Mesendoderm (in vitro differentiated cells): ENCODE results near the gene DOK1.
A peak's percentile ranks its signal among the peaks of the same experiment; 100 is the strongest.

Experiments
- DNase-seq: peaks from one replicate; pipeline ENCODE4 v3.0.0; 2013
- H2AK5ac ChIP-seq: 2 replicates; pipeline ENCODE4 v1.6.1; 2013; ENCODE audit warnings: low read length, inconsistent platforms
- H2BK120ac ChIP-seq: 2 replicates; pipeline ENCODE4 v1.6.1; 2013; ENCODE audit warnings: low read depth, mild to moderate bottlenecking, low read length, moderate library complexity, mixed read lengths
- H2BK15ac ChIP-seq: replicated peaks from 2 replicates; pipeline ENCODE4 v1.6.1; 2013; ENCODE audit warnings: low read depth, mild to moderate bottlenecking, moderate library complexity
- H2BK5ac ChIP-seq: 2 replicates; pipeline ENCODE4 v1.6.1; 2013; ENCODE audit warnings: low read length, inconsistent platforms
- H3K18ac ChIP-seq: 2 replicates; pipeline ENCODE4 v1.6.1; 2013; ENCODE audit warnings: mild to moderate bottlenecking, low read length, mixed read lengths
- H3K23ac ChIP-seq: one replicate; pipeline ENCODE4 v1.6.1; 2013; ENCODE audit warnings: low read length
- H3K27ac ChIP-seq: 2 replicates; pipeline ENCODE4 v1.5.1; 2013; ENCODE audit warnings: low read depth, mild to moderate bottlenecking, inconsistent platforms, low read length, moderate library complexity
- H3K27me3 ChIP-seq: 2 replicates; pipeline ENCODE4 v1.6.1; 2013; ENCODE audit warnings: low read length, control low read depth, mild to moderate bottlenecking, inconsistent platforms; ENCODE audit not compliant: insufficient read depth, poor library complexity
- H3K36me3 ChIP-seq: 2 replicates; pipeline ENCODE4 v1.6.1; 2013; ENCODE audit warnings: low read length, inconsistent platforms; ENCODE audit not compliant: control insufficient read depth, insufficient read depth
- H3K4ac ChIP-seq: one replicate; pipeline ENCODE4 v1.6.1; 2013; ENCODE audit warnings: low read depth, mild to moderate bottlenecking, low read length, moderate library complexity
- H3K4me1 ChIP-seq: 2 replicates; pipeline ENCODE4 v1.6.1; 2013; ENCODE audit warnings: low read depth, low read length, inconsistent platforms; ENCODE audit not compliant: control insufficient read depth
- H3K4me2 ChIP-seq: 2 replicates; pipeline ENCODE4 v1.6.1; 2013; ENCODE audit warnings: low read length
- H3K4me3 ChIP-seq: 2 replicates; pipeline ENCODE4 v1.5.1; 2013; ENCODE audit warnings: mild to moderate bottlenecking, low read length
- H3K56ac ChIP-seq: one replicate; pipeline ENCODE4 v1.6.1; 2013; ENCODE audit warnings: low read length
- H3K79me1 ChIP-seq: 2 replicates; pipeline ENCODE4 v1.6.1; 2013; ENCODE audit warnings: low read length, inconsistent platforms
- H3K79me2 ChIP-seq: 2 replicates; pipeline ENCODE4 v1.6.1; 2013; ENCODE audit warnings: mild to moderate bottlenecking, low read length; ENCODE audit not compliant: control insufficient read depth, insufficient read depth
- H3K9ac ChIP-seq: 2 replicates; pipeline ENCODE4 v1.6.1; 2013; ENCODE audit warnings: low read length, inconsistent platforms
- H4K5ac ChIP-seq: one replicate; pipeline ENCODE4 v1.6.1; 2013; ENCODE audit warnings: low read length
- H4K8ac ChIP-seq: one replicate; pipeline ENCODE4 v1.6.1; 2013; ENCODE audit warnings: low read depth, mild to moderate bottlenecking, control low read depth, low read length, moderate library complexity
- WGBS: extraction: QIAGEN DNeasy Blood & Tissue Kit; methylation state at CpG from one replicate; pipeline ENCODE4 v1.1.7; 2013; ENCODE audit warnings: low lambda C conversion rate, missing lambda C conversion rate; ENCODE audit not compliant: insufficient coverage; ENCODE audit errors: extremely low coverage; 5-methylcytosine and 5-hydroxymethylcytosine counted together

The DOK1 gene

GRCh38 chr2:74529357-74530238 is 24.9 kb upstream of the DOK1 start, which contains the start of the genes AUP1 and HTRA2:
TSS of gene AUP1 (minus strand) at chr2:74529706. CDS start at chr2:74529629, 77 bp downstream.
TSS of gene HTRA2 (plus strand) at chr2:74529933. CDS start at chr2:74530007, 74 bp downstream.
- no peak within 1 kb of the TSS for H2BK5ac ChIP-seq
- peaks cover 8% of the 10 kb centered on the region for H3K4me1 ChIP-seq
- DNase-seq: peak; percentile 100
- H3K4ac ChIP-seq: peak within 1 kb of the TSS; percentile 70
- no peak within 1 kb of the TSS for H4K8ac ChIP-seq
- no peaks in the 10 kb centered on the region for H3K27me3 ChIP-seq
- peaks cover 17% of the 10 kb centered on the region for H3K79me1 ChIP-seq
- peaks cover 6% of the 10 kb centered on the region for H3K36me3 ChIP-seq
- peak within 1 kb of the TSS; percentile 72 for H3K18ac ChIP-seq
- H3K23ac ChIP-seq: no peak within 1 kb of the TSS
- no peak within 1 kb of the TSS for H2BK15ac ChIP-seq
- no peak within 1 kb of the TSS for H3K27ac ChIP-seq
- peak within 1 kb of the TSS; percentile 81 for H3K9ac ChIP-seq
- peak within 1 kb of the TSS; percentile 75 for H3K4me3 ChIP-seq
- H4K5ac ChIP-seq: no peak within 1 kb of the TSS
- H2BK120ac ChIP-seq: no peak within 1 kb of the TSS
- peak within 1 kb of the TSS; percentile 73 for H3K4me2 ChIP-seq
- peaks cover 16% of the 10 kb centered on the region for H3K79me2 ChIP-seq
- peak within 1 kb of the TSS; percentile 91 for H2AK5ac ChIP-seq
- WGBS: no CpG with 5 or more reads among the region's 87 CpGs
- peak within 1 kb of the TSS; percentile 91 for H3K56ac ChIP-seq

GRCh38 chr2:74530239-74531187 is 24.0 kb upstream of the DOK1 start:
- H2BK120ac ChIP-seq: no peak overlapping the region
- peak overlapping the region; percentile 70 for H3K4ac ChIP-seq
- H3K56ac ChIP-seq: peak overlapping the region; percentile 91
- WGBS: no CpG with 5 or more reads among the region's 54 CpGs
- peak overlapping the region; percentile 72 for H3K18ac ChIP-seq
- no peak overlapping the region for H3K27ac ChIP-seq
- no peak overlapping the region for H2BK15ac ChIP-seq
- no peak overlapping the region for H3K23ac ChIP-seq
- H3K4me1 ChIP-seq: peaks cover 8% of the 10 kb centered on the region
- H3K27me3 ChIP-seq: no peaks in the 10 kb centered on the region
- H3K4me3 ChIP-seq: peak overlapping the region; percentile 75
- H3K4me2 ChIP-seq: peak overlapping the region; percentile 43
- H3K36me3 ChIP-seq: peaks cover 6% of the 10 kb centered on the region
- H2BK5ac ChIP-seq: no peak overlapping the region
- H3K79me2 ChIP-seq: peaks cover 16% of the 10 kb centered on the region
- no peak overlapping the region for H4K5ac ChIP-seq
- DNase-seq: peak; percentile 67
- H3K9ac ChIP-seq: peak overlapping the region; percentile 81
- H4K8ac ChIP-seq: no peak overlapping the region
- H3K79me1 ChIP-seq: peaks cover 17% of the 10 kb centered on the region
- H2AK5ac ChIP-seq: no peak overlapping the region

GRCh38 chr2:74531666-74532065 is 22.9 kb upstream of the DOK1 start:
- Histone ChIP-seq H2BK5ac (no peak overlapping the region), H3K27ac (no peak overlapping the region), H3K4me2 (no peak overlapping the region), H4K5ac (no peak overlapping the region), H3K79me2 (peaks cover 16% of the 10 kb centered on the region), H3K4ac (no peak overlapping the region), H3K56ac (no peak overlapping the region), H3K9ac (no peak overlapping the region), H3K4me3 (no peak overlapping the region), H3K18ac (no peak overlapping the region), H3K36me3 (peaks cover 6% of the 10 kb centered on the region), H3K4me1 (peaks cover 8% of the 10 kb centered on the region), H3K79me1 (peaks cover 17% of the 10 kb centered on the region), H3K27me3 (no peaks in the 10 kb centered on the region), H2BK120ac (no peak overlapping the region), H4K8ac (no peak overlapping the region), H2BK15ac (no peak overlapping the region), H2AK5ac (no peak overlapping the region), H3K23ac (no peak overlapping the region)
- WGBS: no CpG with 5 or more reads among the region's 7 CpGs
- no peak for DNase-seq

- Histone ChIP-seq H3K9ac (no peak overlapping the region), H3K79me1 (peaks cover 17% of the 10 kb centered on the region), H3K4me1 (peaks cover 8% of the 10 kb centered on the region), H3K23ac (no peak overlapping the region), H2BK120ac (no peak overlapping the region), H3K4me3 (no peak overlapping the region), H3K4me2 (no peak overlapping the region), H3K27me3 (no peaks in the 10 kb centered on the region), H3K18ac (no peak overlapping the region), H3K56ac (no peak overlapping the region), H2AK5ac (no peak overlapping the region), H2BK5ac (no peak overlapping the region), H3K4ac (no peak overlapping the region), H3K36me3 (peaks cover 2% of the 10 kb centered on the region), H4K5ac (no peak overlapping the region), H3K27ac (no peak overlapping the region), H3K79me2 (peaks cover 16% of the 10 kb centered on the region), H2BK15ac (no peak overlapping the region), H4K8ac (no peak overlapping the region)
- DNase-seq: no peak
Measured at GRCh38 chr2:74532222-74532621, 22.3 kb upstream of the DOK1 start.

GRCh38 chr2:74533464-74533863 is 21.1 kb upstream of the DOK1 start:
- Histone ChIP-seq H3K4ac (no peak overlapping the region), H3K36me3 (no peaks in the 10 kb centered on the region), H3K27ac (no peak overlapping the region), H3K23ac (no peak overlapping the region), H3K79me1 (peaks cover 8% of the 10 kb centered on the region), H3K79me2 (peaks cover 7% of the 10 kb centered on the region), H3K18ac (no peak overlapping the region), H3K4me1 (peaks cover 4% of the 10 kb centered on the region), H4K8ac (no peak overlapping the region), H2BK5ac (no peak overlapping the region), H2BK120ac (no peak overlapping the region), H3K4me2 (no peak overlapping the region), H3K9ac (no peak overlapping the region), H2AK5ac (no peak overlapping the region), H2BK15ac (no peak overlapping the region), H3K56ac (no peak overlapping the region), H3K4me3 (no peak overlapping the region), H3K27me3 (no peaks in the 10 kb centered on the region), H4K5ac (no peak overlapping the region)
- no CpG with 5 or more reads among the region's 4 CpGs for WGBS
- DNase-seq: no peak
